Gastroesophageal sphincter (tissue), 3 donors: ENCODE results near the gene ZNF761.
"Not testable (repeated sequence)": the region's sequence is repeated elsewhere in the genome, so short reads cannot be mapped to it uniquely, and the experiment has no call there.

Source experiments
- EP300 ChIP-seq: sonication (generic); formaldehyde crosslinking; IDR thresholded peaks from one replicate; pipeline ENCODE4 v1.6.1; 2017; ENCODE audit warnings: antibody characterized with exemption, mild to moderate bottlenecking
- POLR2A ChIP-seq, 2 donors: fragments of 450-650 bp; IDR thresholded peaks; one replicate each; pipeline ENCODE4 v1.6.1; 2017; ENCODE audit warnings: antibody characterized with exemption in 2 of 2, mild to moderate bottlenecking in 2 of 2, moderate library complexity in 1 of 2
- POLR2AphosphoS5 ChIP-seq: sonication (generic); formaldehyde crosslinking; IDR thresholded peaks from one replicate; pipeline ENCODE4 v1.6.1; 2017; ENCODE audit warnings: antibody characterized with exemption
- TF ChIP-seq, protein P1 (sequence below), 4 experiments: fragments of 200-600 bp in 2 of 4; fragments of 450-650 bp in 2 of 4; sonication (generic) in 1 of 4; IDR thresholded peaks; one replicate each; pipeline ENCODE4 v1.5.1; 2017 to 2019; ENCODE audit warnings: antibody characterized with exemption in 4 of 4, mild to moderate bottlenecking in 2 of 4, moderate library complexity in 2 of 4

DNA sequence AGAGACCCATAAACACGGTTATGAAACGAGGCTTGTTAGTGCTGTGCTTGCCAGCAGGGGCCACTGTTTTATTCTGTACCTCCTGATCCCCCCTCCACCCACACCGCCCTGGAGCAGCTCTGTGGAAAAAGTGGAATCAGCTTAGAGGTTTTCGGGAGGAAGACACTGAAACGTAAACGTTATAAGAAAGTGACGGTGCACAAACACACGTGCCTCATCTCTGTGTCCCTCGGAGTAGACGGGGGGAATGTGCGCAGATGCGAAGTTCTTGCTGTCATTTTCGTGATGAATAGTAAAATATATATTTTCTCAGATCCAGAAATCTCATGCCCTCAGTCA lies 72.5 kb downstream of the ZNF761 start:
- TF ChIP-seq EP300; POLR2A (IDR thresholded peaks at IDR 0.05); POLR2AphosphoS5: not testable (repeated sequence)
- TF ChIP-seq, protein P1, sequence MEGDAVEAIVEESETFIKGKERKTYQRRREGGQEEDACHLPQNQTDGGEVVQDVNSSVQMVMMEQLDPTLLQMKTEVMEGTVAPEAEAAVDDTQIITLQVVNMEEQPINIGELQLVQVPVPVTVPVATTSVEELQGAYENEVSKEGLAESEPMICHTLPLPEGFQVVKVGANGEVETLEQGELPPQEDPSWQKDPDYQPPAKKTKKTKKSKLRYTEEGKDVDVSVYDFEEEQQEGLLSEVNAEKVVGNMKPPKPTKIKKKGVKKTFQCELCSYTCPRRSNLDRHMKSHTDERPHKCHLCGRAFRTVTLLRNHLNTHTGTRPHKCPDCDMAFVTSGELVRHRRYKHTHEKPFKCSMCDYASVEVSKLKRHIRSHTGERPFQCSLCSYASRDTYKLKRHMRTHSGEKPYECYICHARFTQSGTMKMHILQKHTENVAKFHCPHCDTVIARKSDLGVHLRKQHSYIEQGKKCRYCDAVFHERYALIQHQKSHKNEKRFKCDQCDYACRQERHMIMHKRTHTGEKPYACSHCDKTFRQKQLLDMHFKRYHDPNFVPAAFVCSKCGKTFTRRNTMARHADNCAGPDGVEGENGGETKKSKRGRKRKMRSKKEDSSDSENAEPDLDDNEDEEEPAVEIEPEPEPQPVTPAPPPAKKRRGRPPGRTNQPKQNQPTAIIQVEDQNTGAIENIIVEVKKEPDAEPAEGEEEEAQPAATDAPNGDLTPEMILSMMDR (IDR thresholded peaks at IDR 0.05), result peak in 1 of 4 experiments; percentile 50
